D721Med (cell line): ENCODE measurements around the gene PRICKLE2.
"Not testable (repeated sequence)": the region's sequence is repeated elsewhere in the genome, so short reads cannot be mapped to it uniquely, and the experiment has no call there.

Source experiments
- DNase-seq: peaks from one replicate; pipeline ENCODE4 v3.0.0; 2011; ENCODE audit warnings: low spot score; ENCODE audit not compliant: insufficient read length
- FAIRE-seq: peaks from 2 replicates; lab custom pipeline; 2011; peaks lifted over from hg19 to GRCh38; lab: Jason Lieb, UNC
- CTCF ChIP-seq: IDR thresholded peaks from 2 replicates; pipeline ENCODE4 v1.5.1; 2012; ENCODE audit warnings: mild to moderate bottlenecking, control low read depth; ENCODE audit not compliant: insufficient read depth; ENCODE audit errors: missing control alignments

PRICKLE2 gene

DNA sequence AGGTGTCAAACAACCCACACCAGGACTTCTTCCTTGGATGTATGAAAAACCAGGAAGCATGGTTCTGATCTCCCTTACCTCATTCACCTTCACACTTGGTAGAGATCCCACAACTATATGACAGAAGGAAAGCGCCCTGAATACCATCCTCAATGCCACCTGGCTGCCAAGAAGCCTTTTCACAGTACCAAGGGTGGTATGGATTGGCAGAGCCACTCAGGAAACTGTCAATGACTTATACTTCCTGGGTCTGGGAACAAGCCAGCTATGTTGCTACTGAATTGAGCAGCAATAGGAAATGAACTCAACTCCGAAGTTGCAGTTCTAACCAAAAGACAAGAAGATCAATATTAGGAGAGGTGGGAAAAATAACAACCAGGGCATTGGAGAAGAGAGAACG lies 129.5 kb downstream of the PRICKLE2 start:
- TF ChIP-seq CTCF, result no peak
- DNase-seq, result no peak
- FAIRE-seq, result no peak

DNA sequence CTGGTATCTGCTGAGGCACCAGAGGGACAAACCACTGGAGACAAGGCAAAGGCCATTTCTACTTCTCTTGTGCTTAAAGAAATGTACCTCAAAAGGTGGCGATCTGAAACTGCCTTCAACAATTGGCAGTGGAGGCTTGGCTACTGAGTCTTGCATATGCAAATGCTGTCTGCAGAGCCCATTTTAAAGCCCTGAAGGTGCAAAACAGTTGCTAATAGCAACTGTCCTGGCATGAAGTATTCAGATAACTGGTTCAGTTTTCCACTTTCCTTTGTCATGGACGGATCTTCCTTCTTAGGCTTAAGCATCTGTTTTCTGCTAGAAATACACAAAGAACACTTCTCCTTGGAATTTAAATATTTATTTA lies 130.6 kb downstream of the PRICKLE2 start:
- FAIRE-seq, result no peak
- no peak for TF ChIP-seq CTCF
- DNase-seq, result no peak

GRCh38 chr3:64093825-64094712 lies 131.2 kb downstream of the PRICKLE2 start:
- FAIRE-seq (peak; percentile 89), DNase-seq (no peak)
- no peak for TF ChIP-seq CTCF

- FAIRE-seq (no peak), DNase-seq (no peak)
- no peak for TF ChIP-seq CTCF
Measured at GRCh38 chr3:64093211-64093610, 132.1 kb downstream of the PRICKLE2 start.

DNA sequence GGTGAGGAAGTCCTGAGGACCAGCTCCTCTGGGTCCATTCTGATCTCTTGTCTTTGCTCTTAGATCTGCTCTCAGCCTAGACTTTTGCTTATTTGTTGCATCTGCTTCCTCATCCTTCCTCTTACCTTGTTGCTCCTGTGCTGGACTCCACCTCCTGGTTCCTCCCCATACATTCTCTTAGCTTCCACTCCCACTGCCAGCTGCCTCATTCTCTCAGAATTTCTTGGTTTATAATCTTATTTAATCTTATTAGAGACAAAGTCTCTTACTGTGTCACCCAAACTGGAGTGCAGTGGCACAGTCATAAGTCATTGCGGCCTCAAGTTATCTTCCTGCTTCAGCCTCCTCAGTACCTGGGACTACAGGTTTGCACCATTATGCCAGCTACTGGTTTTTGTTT lies 133.8 kb downstream of the PRICKLE2 start:
- TF ChIP-seq CTCF, result peak; percentile 4
- DNase-seq, result no peak
- no peak for FAIRE-seq

DNA sequence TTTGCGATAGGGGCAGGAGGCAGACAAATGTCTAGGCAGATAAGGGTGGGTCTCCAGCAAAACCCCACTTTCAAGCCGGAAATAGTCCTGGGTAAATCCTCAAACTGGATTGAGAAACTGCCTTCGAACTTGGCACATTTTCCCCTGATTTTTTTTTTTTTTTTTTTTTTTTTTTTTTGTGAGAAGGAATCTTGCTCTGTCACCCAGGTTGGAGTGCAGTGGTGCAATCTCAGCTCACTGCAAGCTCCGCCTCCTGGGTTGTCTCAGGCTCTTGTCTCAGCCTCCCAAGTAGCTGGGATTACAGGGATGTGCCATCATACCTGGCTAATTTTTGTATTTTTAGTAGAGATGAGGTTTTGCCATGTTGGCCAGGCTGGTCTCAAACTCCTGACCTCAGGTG lies 135.9 kb downstream of the PRICKLE2 start:
- FAIRE-seq, result not testable (repeated sequence)

DNA sequence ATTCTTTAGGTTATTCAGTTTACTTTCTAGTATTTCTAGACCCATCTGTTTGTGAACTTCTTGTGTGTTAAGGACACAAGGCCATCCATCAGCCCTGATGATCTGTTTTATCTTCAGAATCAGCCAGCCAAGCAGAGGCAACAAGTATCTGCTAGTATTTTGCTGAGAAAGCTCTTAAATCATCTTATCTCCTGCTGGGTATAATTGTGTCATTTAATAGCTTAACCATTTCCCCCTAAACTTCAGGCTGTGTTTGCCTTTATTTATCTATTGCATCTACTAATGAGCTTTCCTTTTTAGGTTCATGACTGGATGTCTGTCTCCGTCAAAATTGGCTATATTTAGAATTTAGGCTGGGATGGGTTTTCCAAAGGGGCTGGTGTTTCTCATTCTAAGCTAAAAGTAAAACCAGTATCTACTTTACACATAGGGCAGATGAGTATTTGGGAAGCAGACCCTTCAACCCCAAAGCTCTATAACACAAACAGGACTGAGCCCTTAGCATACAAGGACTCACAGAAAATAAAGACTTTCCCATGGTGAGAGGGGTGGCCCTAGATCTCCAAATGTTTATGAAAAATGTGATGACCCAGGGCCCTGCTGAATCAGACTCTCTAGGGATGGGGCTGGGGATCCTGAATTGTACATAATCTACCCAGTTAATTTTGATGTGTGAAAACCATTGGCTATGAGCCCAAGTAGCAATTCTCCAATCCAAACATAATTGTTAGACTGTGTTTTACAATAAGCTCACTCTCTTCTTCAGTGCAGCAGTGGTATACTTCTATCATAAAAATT lies 136.7 kb downstream of the PRICKLE2 start:
- no peak for DNase-seq
- no peak for FAIRE-seq
- TF ChIP-seq CTCF, result no peak

More for the DNA sequence above, 135.9 kb downstream of the PRICKLE2 start:
- not testable (repeated sequence) for DNase-seq
